HG02870 (cell line): ENCODE results near the gene FLVCR1.

Experiments
- ATAC-seq: cut with Tn5 transposase; IDR thresholded peaks from one replicate; pipeline ENCODE4 v1.9.1; 2021; ENCODE audit warnings: mild to moderate bottlenecking, moderate library complexity; ENCODE audit not compliant: unreplicated experiment

FLVCR1 gene

DNA sequence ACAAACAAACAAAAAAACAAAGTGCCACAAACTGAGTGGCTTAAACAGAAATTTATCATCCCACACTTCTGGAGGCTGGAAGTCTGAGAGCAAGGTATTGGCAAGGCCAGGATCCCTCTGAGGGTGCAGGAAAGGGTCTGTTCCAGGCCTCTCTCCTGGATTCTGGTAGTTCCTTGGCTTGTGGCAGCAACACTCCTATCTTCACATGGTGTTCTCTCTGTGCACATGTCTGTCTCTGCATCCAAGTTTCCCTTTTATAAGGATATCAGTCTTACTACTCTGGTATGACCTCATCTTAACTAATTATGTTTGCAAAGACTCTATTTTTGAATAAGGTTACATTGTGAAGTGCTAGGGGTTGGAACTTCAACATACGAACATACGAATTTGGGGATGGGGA is 87.0 kb downstream of the FLVCR1 start:
- no peak for ATAC-seq

DNA sequence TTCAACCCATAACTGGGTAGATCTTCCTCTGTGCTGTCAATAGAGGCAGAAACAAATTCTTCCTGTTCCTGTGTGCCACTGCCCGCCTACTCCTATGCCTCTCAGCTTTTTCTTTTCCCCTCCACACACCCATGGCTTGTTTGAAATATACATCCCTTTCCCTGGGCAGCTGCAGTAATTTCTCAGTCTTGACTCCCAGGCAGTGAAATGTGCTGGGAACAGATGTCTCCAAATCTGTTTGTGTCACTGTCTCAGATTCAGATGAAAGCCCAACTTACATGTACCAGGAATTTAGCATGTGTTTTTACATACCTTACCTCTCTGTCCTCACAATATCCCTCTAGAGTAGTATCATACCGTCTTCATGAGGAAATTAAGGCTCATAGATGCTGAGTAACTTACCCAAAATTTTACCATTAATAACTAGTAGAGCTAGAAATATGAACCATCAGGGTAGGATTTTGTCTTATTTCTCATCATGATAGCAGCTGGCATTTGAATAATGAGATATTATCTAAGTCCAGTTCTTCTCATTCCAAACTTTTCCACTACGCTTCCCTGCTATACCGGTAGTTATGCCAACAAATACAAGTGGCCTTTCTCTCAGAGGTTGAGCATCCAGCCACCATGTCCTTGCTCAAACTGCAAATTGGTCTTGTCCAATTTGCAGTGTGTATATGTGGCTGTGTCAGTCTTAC is 87.5 kb downstream of the FLVCR1 start:
- ATAC-seq, result no peak

DNA sequence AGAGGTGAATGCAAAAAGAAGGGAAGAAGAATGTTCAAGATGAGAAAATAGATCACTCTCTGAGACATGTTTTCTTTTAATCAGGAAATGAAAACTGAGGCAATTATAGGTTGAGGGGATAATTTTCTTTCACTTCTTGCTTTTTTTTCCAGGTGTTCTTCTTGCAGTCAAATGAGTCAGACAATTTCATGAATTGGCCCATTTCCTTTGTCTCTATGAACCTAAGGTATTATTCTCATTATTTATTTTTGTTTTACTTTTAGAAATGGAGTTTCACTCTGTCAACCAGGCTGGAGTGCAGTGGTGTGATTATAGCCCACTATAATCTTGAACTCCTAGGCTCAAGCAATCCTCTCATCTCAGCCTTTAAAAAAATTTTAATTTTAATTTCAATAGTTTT is 88.8 kb downstream of the FLVCR1 start:
- no peak for ATAC-seq
